Kidney capillary endothelial cell (primary cell): ENCODE data around the gene NPHP3.
"Not testable (repeated sequence)": the region's sequence is repeated elsewhere in the genome, so short reads cannot be mapped to it uniquely, and the experiment has no call there.

Experiments
- DNase-seq: peaks from one replicate; pipeline ENCODE4 v3.0.0-alpha.2; 2018; ENCODE audit warnings: low spot score

The NPHP3 gene, protein sequence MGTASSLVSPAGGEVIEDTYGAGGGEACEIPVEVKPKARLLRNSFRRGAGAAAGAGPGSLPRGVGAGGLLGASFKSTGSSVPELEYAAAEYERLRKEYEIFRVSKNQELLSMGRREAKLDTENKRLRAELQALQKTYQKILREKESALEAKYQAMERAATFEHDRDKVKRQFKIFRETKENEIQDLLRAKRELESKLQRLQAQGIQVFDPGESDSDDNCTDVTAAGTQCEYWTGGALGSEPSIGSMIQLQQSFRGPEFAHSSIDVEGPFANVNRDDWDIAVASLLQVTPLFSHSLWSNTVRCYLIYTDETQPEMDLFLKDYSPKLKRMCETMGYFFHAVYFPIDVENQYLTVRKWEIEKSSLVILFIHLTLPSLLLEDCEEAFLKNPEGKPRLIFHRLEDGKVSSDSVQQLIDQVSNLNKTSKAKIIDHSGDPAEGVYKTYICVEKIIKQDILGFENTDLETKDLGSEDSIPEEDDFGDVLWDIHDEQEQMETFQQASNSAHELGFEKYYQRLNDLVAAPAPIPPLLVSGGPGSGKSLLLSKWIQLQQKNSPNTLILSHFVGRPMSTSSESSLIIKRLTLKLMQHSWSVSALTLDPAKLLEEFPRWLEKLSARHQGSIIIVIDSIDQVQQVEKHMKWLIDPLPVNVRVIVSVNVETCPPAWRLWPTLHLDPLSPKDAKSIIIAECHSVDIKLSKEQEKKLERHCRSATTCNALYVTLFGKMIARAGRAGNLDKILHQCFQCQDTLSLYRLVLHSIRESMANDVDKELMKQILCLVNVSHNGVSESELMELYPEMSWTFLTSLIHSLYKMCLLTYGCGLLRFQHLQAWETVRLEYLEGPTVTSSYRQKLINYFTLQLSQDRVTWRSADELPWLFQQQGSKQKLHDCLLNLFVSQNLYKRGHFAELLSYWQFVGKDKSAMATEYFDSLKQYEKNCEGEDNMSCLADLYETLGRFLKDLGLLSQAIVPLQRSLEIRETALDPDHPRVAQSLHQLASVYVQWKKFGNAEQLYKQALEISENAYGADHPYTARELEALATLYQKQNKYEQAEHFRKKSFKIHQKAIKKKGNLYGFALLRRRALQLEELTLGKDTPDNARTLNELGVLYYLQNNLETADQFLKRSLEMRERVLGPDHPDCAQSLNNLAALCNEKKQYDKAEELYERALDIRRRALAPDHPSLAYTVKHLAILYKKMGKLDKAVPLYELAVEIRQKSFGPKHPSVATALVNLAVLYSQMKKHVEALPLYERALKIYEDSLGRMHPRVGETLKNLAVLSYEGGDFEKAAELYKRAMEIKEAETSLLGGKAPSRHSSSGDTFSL (N-terminal part only)

DNA sequence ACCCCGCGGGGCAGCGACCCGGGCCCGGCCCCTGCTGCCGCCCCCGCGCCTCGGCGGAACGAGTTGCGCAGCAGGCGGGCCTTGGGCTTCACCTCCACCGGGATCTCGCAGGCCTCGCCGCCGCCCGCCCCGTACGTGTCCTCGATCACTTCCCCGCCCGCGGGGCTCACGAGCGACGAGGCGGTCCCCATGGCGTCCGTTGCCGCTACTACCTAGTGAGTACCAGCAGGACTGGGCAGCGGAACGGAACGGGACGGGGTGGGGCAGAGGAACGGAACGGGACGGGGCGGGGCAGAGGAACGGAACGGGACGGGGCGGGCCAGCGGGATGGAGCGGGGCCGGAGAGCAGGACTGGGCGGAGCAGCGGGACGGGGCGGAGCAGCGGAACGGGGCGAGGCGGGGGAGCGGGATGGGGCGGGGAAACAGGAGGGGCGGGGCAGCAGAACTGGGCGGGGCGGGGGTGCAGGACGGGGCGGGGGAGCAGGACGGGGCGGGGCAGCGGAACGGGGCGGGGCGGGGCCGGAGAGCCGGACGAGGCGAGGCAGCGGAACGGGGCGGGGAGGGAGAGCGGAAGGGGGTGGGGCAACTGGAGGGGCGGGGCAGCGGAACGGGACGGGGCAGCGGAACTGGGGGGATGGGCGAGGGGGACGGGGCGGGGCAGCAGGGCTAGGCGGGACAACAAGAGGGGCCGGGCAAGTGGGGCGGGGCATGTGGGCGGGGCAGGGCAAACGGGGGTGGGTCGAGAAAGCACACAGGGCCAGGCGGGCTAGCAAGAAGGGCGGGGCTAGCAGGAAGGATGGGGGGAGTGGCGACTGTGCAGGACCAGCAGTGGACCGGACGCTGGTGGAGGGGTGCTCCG lies at the start of gene NPHP3:
TSS of gene NPHP3 (minus strand) at position 245 of the 859 bp plus-strand sequence. CDS start at position 191, 54 bp downstream.
- DNase-seq, result peak; percentile 89

GRCh38 chr3:132758740-132759139 lies 36.5 kb upstream of the NPHP3 start:
- DNase-seq, result no peak

GRCh38 chr3:132756108-132756650 lies 34.0 kb upstream of the NPHP3 start:
- no peak for DNase-seq

GRCh38 chr3:132753946-132754345 lies 31.7 kb upstream of the NPHP3 start:
- DNase-seq, result no peak

- DNase-seq, result no peak
These were observed 27.6 kb upstream of the NPHP3 start for GRCh38 chr3:132749786-132750185.

GRCh38 chr3:132746720-132747119 lies 24.5 kb upstream of the NPHP3 start:
- DNase-seq, result not testable (repeated sequence)

DNA sequence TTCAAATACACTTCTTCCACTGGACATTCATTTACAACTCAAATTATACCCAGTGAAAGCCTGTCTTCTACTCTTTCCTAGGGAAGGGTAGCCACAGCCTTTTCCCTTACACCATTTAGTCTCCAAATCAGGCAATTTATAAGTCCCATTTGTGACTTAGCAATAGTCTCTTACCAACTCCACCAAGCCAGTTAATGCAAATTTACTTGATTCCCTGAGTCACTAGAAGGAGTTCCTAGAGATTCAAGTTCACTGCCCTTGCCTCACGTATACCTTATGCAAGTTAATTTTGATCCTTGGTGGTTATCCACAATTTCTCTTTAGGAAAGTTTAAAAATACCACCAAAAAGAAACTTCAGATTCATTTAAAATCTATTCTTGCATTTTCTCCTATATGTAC lies 16.1 kb upstream of the NPHP3 start:
- DNase-seq, result no peak

GRCh38 chr3:132735589-132735988 lies 13.4 kb upstream of the NPHP3 start:
- no peak for DNase-seq

DNA sequence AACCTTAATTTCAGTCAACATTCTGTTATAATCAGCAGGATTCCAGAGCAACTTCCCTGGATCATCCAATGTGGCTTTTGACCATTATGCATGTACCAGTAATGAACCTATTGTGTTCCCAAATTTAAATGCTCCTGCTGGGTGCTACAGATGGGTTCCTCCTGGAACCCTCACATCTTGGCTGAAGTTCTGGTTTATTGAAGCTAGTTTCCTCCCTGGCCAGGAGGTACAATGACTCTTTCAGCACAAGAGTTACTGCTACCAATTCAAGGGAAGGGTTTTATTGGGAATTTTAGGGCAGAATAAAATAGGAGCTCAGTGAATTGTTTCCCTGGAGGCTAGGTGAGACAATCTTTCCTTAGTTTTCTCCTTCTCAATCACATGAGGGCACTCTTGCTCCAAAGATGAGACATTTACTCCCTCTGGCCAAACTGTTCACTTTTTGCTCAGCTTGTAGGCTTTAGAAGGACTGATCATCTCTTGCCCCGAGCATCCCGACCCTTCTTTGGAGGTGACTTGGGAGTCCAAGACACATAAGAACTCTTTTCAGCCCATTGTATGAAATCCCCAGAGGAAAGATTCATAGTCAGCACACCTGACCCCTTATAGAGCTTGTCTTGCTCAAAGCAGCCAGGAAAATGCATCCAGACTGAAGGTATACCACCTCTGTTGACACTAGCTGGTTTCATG lies 8.8 kb upstream of the NPHP3 start:
- peak; percentile 38 for DNase-seq

GRCh38 chr3:132726341-132726823 lies 4.2 kb upstream of the NPHP3 start:
- DNase-seq, result peak; percentile 56

DNA sequence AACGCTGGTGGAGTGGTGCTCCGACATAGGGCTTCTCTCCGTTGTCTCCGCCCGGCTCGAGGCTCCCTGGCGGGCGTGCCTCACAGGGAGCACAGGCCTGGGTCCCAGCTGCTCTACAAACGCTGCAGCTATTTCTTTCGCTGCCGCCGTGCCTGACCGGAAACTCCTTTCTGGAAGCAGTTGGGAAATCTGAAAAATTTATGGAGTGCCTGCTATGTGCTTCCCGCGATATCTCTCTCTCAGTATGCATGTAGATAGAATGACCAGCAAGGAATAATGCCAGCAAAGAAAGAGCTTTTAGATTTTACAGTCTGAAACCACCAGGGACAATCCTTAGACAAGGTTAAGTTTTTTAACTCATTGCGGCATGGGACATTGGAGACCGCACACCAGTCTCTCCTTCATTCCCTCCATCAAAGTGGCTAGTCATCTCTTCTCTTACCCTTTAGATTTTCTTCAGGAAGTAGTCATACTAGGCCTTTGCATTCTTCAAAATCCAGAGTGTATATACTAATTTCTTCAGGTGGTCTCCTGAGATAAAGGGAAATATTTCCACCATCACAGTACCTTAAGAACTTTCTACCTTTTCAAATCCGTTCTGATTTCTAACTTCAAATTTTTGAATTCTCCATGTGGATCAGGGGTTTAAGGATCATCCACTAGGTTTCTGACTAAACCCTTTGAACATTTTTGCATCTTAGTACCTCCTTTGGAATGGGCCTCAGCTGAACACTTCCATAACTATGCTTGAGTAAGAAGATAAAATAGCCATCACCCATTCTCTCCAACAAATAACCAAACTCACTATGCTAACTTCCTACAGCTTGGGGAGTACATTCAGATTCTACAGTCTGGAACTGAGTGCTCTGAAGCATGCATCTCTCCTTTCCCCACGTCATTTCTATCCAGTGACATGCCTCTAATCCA lies 1.1 kb upstream of the NPHP3 start:
- DNase-seq, result no peak

DNA sequence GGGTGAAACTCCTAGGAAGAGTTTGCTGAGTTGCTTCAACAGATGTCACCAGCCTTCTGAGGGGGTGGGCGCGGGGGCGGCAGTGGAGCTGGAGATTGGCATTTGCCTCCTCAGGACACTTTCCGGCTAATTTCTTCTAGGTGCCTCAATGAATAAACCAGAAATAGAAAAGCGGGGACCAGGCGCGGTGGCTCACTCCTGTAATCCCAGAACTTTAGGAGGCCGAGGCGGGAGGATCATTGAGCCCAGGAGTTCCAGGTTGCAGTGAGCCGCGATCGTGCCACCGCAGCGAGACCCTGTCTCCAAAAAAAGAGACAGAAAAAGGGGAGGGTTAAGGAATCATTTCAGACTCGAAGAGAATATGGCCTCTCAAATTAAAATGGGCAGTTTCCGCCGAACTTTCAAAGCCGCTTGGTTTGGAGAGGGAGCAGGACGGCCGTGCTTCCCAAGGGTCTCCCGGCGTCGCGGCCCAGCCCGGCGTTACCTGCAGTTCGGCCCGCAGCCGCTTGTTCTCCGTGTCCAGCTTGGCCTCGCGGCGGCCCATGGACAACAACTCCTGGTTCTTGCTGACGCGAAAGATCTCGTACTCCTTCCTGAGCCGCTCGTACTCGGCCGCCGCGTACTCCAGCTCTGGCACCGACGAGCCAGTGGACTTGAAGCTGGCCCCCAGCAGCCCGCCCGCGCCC lies 587 bp downstream of the NPHP3 start:
- DNase-seq, result peak; percentile 55

DNA sequence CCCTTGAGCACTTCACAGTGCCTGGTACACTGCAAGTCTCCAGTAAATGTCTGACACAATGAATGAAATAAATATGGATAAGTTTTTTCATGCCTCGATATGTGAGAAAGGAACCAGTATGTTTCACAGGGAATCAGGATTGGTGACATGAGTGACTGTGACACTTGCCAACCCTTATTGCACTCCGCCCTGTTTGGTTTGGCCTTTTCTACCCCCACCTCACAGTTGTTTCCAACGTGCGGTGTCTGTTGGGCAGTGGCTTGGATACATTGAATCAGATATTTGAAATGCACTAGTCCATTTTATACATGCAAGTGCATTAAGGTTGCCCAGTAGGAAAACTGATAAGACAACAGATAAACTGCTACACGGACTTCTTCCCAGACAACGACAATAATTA lies 2.0 kb downstream of the NPHP3 start:
- no peak for DNase-seq

DNA sequence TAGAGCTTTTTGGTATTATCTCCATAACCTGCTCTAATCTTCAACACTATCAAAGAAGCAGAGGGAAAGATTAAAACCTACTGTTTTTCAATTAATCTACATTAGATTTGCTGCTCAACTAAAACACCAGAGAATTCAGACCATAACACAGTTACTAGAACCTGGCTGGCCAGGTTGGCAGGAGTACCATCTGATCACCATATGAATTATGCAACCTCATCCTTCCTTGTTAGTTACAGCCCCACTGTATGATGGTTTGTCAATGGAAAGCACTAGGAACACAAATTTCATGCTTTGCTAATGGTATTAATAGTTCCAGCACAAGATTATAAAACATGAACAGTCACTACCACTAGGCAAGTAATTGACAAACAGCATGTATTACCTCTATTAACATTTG lies 5.8 kb downstream of the NPHP3 start:
- no peak for DNase-seq

- no peak for DNase-seq
These were observed 8.1 kb downstream of the NPHP3 start for GRCh38 chr3:132713977-132714727.

DNA sequence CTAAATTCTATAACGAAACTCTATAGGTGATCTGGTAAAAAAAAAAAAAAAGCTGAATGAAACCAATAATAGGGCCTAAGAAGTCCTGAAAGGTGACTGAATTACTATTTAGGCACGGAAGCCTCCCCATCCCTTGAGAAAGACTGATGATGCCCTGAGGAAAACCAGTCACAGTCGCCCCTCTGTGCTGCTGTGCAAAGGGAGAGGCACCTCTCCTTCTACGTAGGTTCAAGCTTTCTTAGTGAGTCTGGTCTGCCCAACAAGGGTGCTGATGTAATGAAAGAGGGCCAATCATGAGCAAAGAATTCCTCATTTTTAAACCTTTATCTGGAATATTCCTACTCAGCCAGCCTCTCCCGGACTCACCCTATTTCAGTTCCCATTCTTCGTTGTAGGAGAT lies 11.9 kb downstream of the NPHP3 start:
- no peak for DNase-seq

DNA sequence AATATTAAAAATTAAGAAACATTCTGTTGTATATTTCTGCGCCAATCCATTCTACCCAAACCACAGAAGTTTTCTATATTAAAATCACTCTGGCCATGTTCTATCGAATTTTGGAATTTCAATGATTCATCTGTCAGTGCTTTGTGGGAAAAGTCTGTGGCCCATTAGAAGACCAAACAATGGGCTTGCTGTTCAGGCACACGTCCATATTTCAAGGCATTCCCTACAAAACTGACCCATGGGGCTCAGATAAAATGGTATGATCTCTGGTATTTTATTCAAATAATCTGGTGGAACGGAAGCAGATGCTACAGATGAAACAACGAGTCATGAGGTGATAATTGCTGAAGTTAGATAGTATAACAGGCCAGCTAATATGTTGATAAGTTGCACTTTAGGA lies 12.4 kb downstream of the NPHP3 start:
- no peak for DNase-seq

GRCh38 chr3:132703733-132704132 lies 18.5 kb downstream of the NPHP3 start:
- no peak for DNase-seq
